Esophagus muscularis mucosa (tissue), 4 donors: ENCODE data around the gene PLOD2. TPM values are rescaled to one million over a fixed set of nuclear protein-coding genes. Genes with fewer than 3 reads are reported as not detected.

Experiments used
- DNase-seq: peaks from one replicate; pipeline ENCODE4 v3.0.0-alpha.2; 2017; ENCODE audit errors: extremely low spot score
- H3K27ac ChIP-seq, 4 donors: fragments of 200-600 bp; sonication (generic); replicated peaks in 1 of 4; 1 replicate in 3 of 4; 2 replicates in 1 of 4; pipeline ENCODE4 v1.5.1; 2016 to 2019; ENCODE audit warnings: mild to moderate bottlenecking in 1 of 4
- H3K27me3 ChIP-seq, 4 donors: fragments of 200-600 bp; sonication (generic); one replicate each; pipeline versions ENCODE4 v1.5.1 to v1.6.0; 2016 to 2019
- H3K36me3 ChIP-seq, 4 donors: fragments of 200-600 bp; sonication (generic); one replicate each; pipeline ENCODE4 v1.5.1; 2016 to 2019
- H3K4me1 ChIP-seq, 4 donors: fragments of 200-600 bp; sonication (generic); one replicate each; pipeline ENCODE4 v1.5.1; 2016 to 2019
- H3K4me3 ChIP-seq, 4 donors: fragments of 200-600 bp; sonication (generic); 1 replicate in 2 of 4; 2 replicates in 2 of 4; pipeline ENCODE4 v1.5.1; 2016 to 2019; ENCODE audit warnings: mild to moderate bottlenecking in 4 of 4, moderate library complexity in 1 of 4
- H3K9me3 ChIP-seq, 4 donors: fragments of 200-600 bp; sonication (generic); 1 replicate in 3 of 4; 2 replicates in 1 of 4; pipeline ENCODE4 v1.5.1; 2016 to 2019
- CTCF ChIP-seq, 3 experiments: fragments of 200-600 bp in 2 of 3; fragments of 450-650 bp in 1 of 3; sonication (generic) in 2 of 3; IDR thresholded peaks; one replicate each; pipeline ENCODE4 v1.5.1; 2017 to 2019; ENCODE audit warnings: antibody characterized with exemption in 3 of 3, mild to moderate bottlenecking in 2 of 3, moderate library complexity in 1 of 3
- EP300 ChIP-seq: sonication (generic); formaldehyde crosslinking; IDR thresholded peaks from one replicate; pipeline ENCODE4 v1.6.1; 2017; ENCODE audit warnings: antibody characterized with exemption
- POLR2A ChIP-seq: fragments of 450-650 bp; IDR thresholded peaks from one replicate; pipeline ENCODE4 v1.6.1; 2017; ENCODE audit warnings: antibody characterized with exemption, moderate library complexity, mild to moderate bottlenecking, low read depth
- POLR2AphosphoS5 ChIP-seq, 2 donors: sonication (generic); formaldehyde crosslinking; IDR thresholded peaks; one replicate each; pipeline ENCODE4 v1.6.1; 2017; ENCODE audit warnings: antibody characterized with exemption in 2 of 2
- WGBS: methylation state at CpG from one replicate; pipeline ENCODE4 v1.1.5; 2018; 5-methylcytosine and 5-hydroxymethylcytosine counted together
- intact Hi-C: fragments of 100-400 bp; cut with DNase I; formaldehyde crosslinking; loops from one replicate; pipeline ENCODE4 v1.15.1; 2023
- total RNA-seq, 4 donors: library from RNA; depleted of rRNA; stranded (reverse); fragments of >200 nt; gene quantifications; one replicate each; pipeline versions ENCODE4 v1.1.0 to v1.2.1, GENCODE V29; 2016

PLOD2 gene
- total RNA-seq, 4 donors from 2014 or later: 48.2 to 84.7 (median 54.9) TPM

GRCh38 chr3:146033950-146034349 lies 127.0 kb downstream of the PLOD2 start:
- no peak overlapping the region for H3K27ac ChIP-seq
- TF ChIP-seq POLR2AphosphoS5 (IDR thresholded peaks at IDR 0.05): no peak
- no peak for TF ChIP-seq EP300
- TF ChIP-seq POLR2A: no peak
- intact Hi-C loops: no loop called here

GRCh38 chr3:146026547-146026946 lies 134.4 kb downstream of the PLOD2 start:
- no peak overlapping the region for H3K4me3 ChIP-seq
- H3K36me3 ChIP-seq: no peaks in the 10 kb centered on the region
- WGBS: 52% methylated on average over 1 of the region's 1 CpG
- no peak for DNase-seq
- peaks cover 0 to 9% (median 0%) of the 10 kb centered on the region in 4 donors for H3K9me3 ChIP-seq
- no peak overlapping the region for H3K27ac ChIP-seq
- TF ChIP-seq POLR2A (no peak), EP300 (no peak), CTCF (IDR thresholded peaks at IDR 0.05) (no peak), POLR2AphosphoS5 (IDR thresholded peaks at IDR 0.05) (no peak)
- no peaks in the 10 kb centered on the region for H3K4me1 ChIP-seq
- intact Hi-C loops: no loop called here
- no peaks in the 10 kb centered on the region for H3K27me3 ChIP-seq

More at GRCh38 chr3:146033950-146034349, 127.0 kb downstream of the PLOD2 start:
- Histone ChIP-seq H3K27me3 (no peaks in the 10 kb centered on the region), H3K9me3 (peaks cover 0 to 9% (median 0%) of the 10 kb centered on the region in 4 donors), H3K36me3 (no peaks in the 10 kb centered on the region), H3K4me3 (no peak overlapping the region), H3K4me1 (peaks cover 0 to 12% (median 6%) of the 10 kb centered on the region in 4 donors)
- DNase-seq: no peak

GRCh38 chr3:146024260-146024659 lies 136.7 kb downstream of the PLOD2 start:
- WGBS: 93% methylated on average over 1 of the region's 1 CpG
- no peak overlapping the region for H3K4me3 ChIP-seq
- no peak overlapping the region for H3K27ac ChIP-seq
- H3K36me3 ChIP-seq: no peaks in the 10 kb centered on the region
- DNase-seq: no peak
- no peaks in the 10 kb centered on the region for H3K9me3 ChIP-seq
- TF ChIP-seq POLR2AphosphoS5 (IDR thresholded peaks at IDR 0.05) (no peak), EP300 (no peak), CTCF (IDR thresholded peaks at IDR 0.05) (no peak)
- H3K4me1 ChIP-seq: no peaks in the 10 kb centered on the region
- no peaks in the 10 kb centered on the region for H3K27me3 ChIP-seq
- intact Hi-C loops: no loop called here

GRCh38 chr3:146020969-146021368 lies 140.0 kb downstream of the PLOD2 start:
- Histone ChIP-seq H3K27ac (no peak overlapping the region), H3K4me1 (no peaks in the 10 kb centered on the region), H3K36me3 (no peaks in the 10 kb centered on the region), H3K9me3 (no peaks in the 10 kb centered on the region), H3K4me3 (no peak overlapping the region), H3K27me3 (no peaks in the 10 kb centered on the region)
- 60% methylated on average over 1 of the region's 1 CpG for WGBS
- intact Hi-C loops: no loop called here
- DNase-seq: no peak
- TF ChIP-seq POLR2AphosphoS5 (IDR thresholded peaks at IDR 0.05) (no peak), EP300 (no peak), CTCF (IDR thresholded peaks at IDR 0.05) (no peak), POLR2A (no peak)

- no peak for TF ChIP-seq POLR2AphosphoS5 (IDR thresholded peaks at IDR 0.05)
- TF ChIP-seq CTCF (IDR thresholded peaks at IDR 0.05): no peak
- no peak for TF ChIP-seq POLR2A
- no peak for TF ChIP-seq EP300
- Histone ChIP-seq H3K36me3 (no peaks in the 10 kb centered on the region), H3K27ac (no peak overlapping the region), H3K4me1 (no peaks in the 10 kb centered on the region), H3K9me3 (no peaks in the 10 kb centered on the region), H3K4me3 (no peak overlapping the region), H3K27me3 (no peaks in the 10 kb centered on the region)
- no peak for DNase-seq
- intact Hi-C loops: no loop called here
- WGBS: 68% methylated on average over 4 of the region's 4 CpGs
These were observed 141.5 kb downstream of the PLOD2 start for GRCh38 chr3:146019508-146019907.

Other genes with a start within 250 kb of the PLOD2 start
- 10 to 100 TPM; 43.5 to 71.4 (median 63.0) TPM for gene PLSCR4, start 89.9 kb upstream of the PLOD2 start, total RNA-seq